Liver (tissue), 9 donors: ENCODE data around the gene PIM1. TPM values are rescaled to one million over a fixed set of nuclear protein-coding genes. Genes with fewer than 3 reads are reported as not detected.

Experiments
- DNase-seq: peaks from one replicate; pipeline ENCODE4 v3.0.0-alpha.2; 2017; ENCODE audit warnings: low spot score
- H3K27ac ChIP-seq, 2 donors: one replicate each; pipeline ENCODE4 v1.7.0; 2013; ENCODE audit warnings: inconsistent platforms in 2 of 2, low read length in 2 of 2, control low read depth in 1 of 2, low read depth in 1 of 2, mild to moderate bottlenecking in 1 of 2
- H3K27me3 ChIP-seq, 4 donors: one replicate each; pipeline versions ENCODE4 v1.6.1 to v1.7.0; 2013; ENCODE audit warnings: low read length in 3 of 4, inconsistent platforms in 1 of 4, mild to moderate bottlenecking in 1 of 4, moderate library complexity in 1 of 4; ENCODE audit not compliant: control insufficient read depth in 4 of 4, insufficient read depth in 4 of 4
- H3K36me3 ChIP-seq, 4 donors: one replicate each; pipeline versions ENCODE4 v1.6.1 to v1.7.0; 2013; ENCODE audit warnings: low read length in 3 of 4, mild to moderate bottlenecking in 3 of 4, low read depth in 1 of 4, moderate library complexity in 1 of 4; ENCODE audit not compliant: control insufficient read depth in 4 of 4, insufficient read depth in 3 of 4
- H3K4me1 ChIP-seq, 4 donors: one replicate each; pipeline versions ENCODE4 v1.6.1 to v1.7.0; 2013; ENCODE audit warnings: low read length in 3 of 4, mild to moderate bottlenecking in 3 of 4, moderate library complexity in 1 of 4; ENCODE audit not compliant: control insufficient read depth in 4 of 4, insufficient read depth in 4 of 4
- H3K4me3 ChIP-seq, 3 donors: one replicate each; pipeline versions ENCODE4 v1.6.1 to v1.7.0; 2013; ENCODE audit warnings: low read length in 3 of 3, control low read depth in 1 of 3, low read depth in 1 of 3, mild to moderate bottlenecking in 1 of 3
- H3K9ac ChIP-seq, 2 donors: one replicate each; pipeline ENCODE4 v1.7.0; 2013; ENCODE audit warnings: low read length in 2 of 2, mild to moderate bottlenecking in 2 of 2, moderate library complexity in 2 of 2, control low read depth in 1 of 2, low read depth in 1 of 2
- H3K9me3 ChIP-seq, 4 donors: one replicate each; pipeline versions ENCODE4 v1.6.1 to v1.7.0; 2013; ENCODE audit warnings: low read length in 3 of 4; ENCODE audit not compliant: control insufficient read depth in 4 of 4
- ATF3 ChIP-seq: IDR thresholded peaks from 2 replicates; pipeline ENCODE4 v1.6.1; 2016; ENCODE audit warnings: antibody characterized with exemption
- CTCF ChIP-seq: fragments of 150-350 bp; IDR thresholded peaks from 2 replicates; pipeline ENCODE4 v1.5.1; 2017; ENCODE audit warnings: improper control_type of control experiment, low read depth, low read length; ENCODE audit not compliant: missing input control
- FOXA1 ChIP-seq: IDR thresholded peaks from 2 replicates; pipeline ENCODE4 v1.6.1; 2016; ENCODE audit warnings: antibody characterized with exemption
- FOXA2 ChIP-seq: IDR thresholded peaks from 2 replicates; pipeline ENCODE4 v1.6.1; 2016; ENCODE audit warnings: antibody characterized with exemption
- GABPA ChIP-seq, 2 donors: IDR thresholded peaks in 1 of 2; conservative IDR thresholded peaks in 1 of 2; 2 replicates each; pipeline ENCODE4 v1.6.1; 2016; ENCODE audit warnings: antibody characterized with exemption in 2 of 2, mild to moderate bottlenecking in 1 of 2, moderate library complexity in 1 of 2
- HNF4A ChIP-seq, 2 donors: conservative IDR thresholded peaks; 2 replicates each; pipeline ENCODE4 v1.6.1; 2016; ENCODE audit warnings: antibody characterized with exemption in 2 of 2, mild to moderate bottlenecking in 2 of 2
- HNF4G ChIP-seq: IDR thresholded peaks from 2 replicates; pipeline ENCODE4 v1.6.1; 2016; ENCODE audit warnings: antibody characterized with exemption
- JUND ChIP-seq, 2 donors: IDR thresholded peaks; 2 replicates each; pipeline ENCODE4 v1.6.1; 2016; ENCODE audit warnings: antibody characterized with exemption in 2 of 2
- MAX ChIP-seq: IDR thresholded peaks from 2 replicates; pipeline ENCODE4 v1.6.1; 2016; ENCODE audit warnings: antibody characterized with exemption
- NR2F2 ChIP-seq: IDR thresholded peaks from 2 replicates; pipeline ENCODE4 v1.6.1; 2016; ENCODE audit warnings: antibody characterized with exemption
- RAD21 ChIP-seq, 2 donors: IDR thresholded peaks; 2 replicates each; pipeline ENCODE4 v1.6.1; 2016; ENCODE audit warnings: antibody characterized with exemption in 2 of 2, mild to moderate bottlenecking in 2 of 2
- RXRA ChIP-seq, 2 donors: IDR thresholded peaks; 2 replicates each; pipeline ENCODE4 v1.6.1; 2017 to 2018; ENCODE audit warnings: antibody characterized with exemption in 2 of 2, mild to moderate bottlenecking in 1 of 2
- SP1 ChIP-seq: IDR thresholded peaks from 2 replicates; pipeline ENCODE4 v1.6.1; 2018; ENCODE audit warnings: antibody characterized with exemption, mild to moderate bottlenecking
- TAF1 ChIP-seq: conservative IDR thresholded peaks from 2 replicates; pipeline ENCODE4 v1.6.1; 2016; ENCODE audit warnings: antibody characterized with exemption, mild to moderate bottlenecking
- YY1 ChIP-seq: IDR thresholded peaks from 2 replicates; pipeline ENCODE4 v1.6.1; 2016; ENCODE audit warnings: antibody characterized with exemption, mild to moderate bottlenecking
- ZBTB33 ChIP-seq: IDR thresholded peaks from 2 replicates; pipeline ENCODE4 v1.6.1; 2016; ENCODE audit warnings: antibody characterized with exemption
- WGBS: extraction: QIAGEN DNeasy Blood & Tissue Kit; methylation state at CpG from one replicate; pipeline ENCODE4 v1.1.7; 2013; 5-methylcytosine and 5-hydroxymethylcytosine counted together
- polyA plus RNA-seq, 2 donors: library from polyadenylated mRNA; stranded (reverse) in 1 of 2; unstranded in 1 of 2; fragments of 200-250 nt in 1 of 2; fragments of >200 nt in 1 of 2; fragmentation: Nextera tagmentation in 1 of 2; extraction: Ambion mirVana in 1 of 2; gene quantifications; one replicate each; pipeline versions ENCODE4 v1.2.1 to v1.2.3, GENCODE V29; 2013 to 2015
- total RNA-seq, 2 donors: library from RNA; depleted of rRNA; stranded (reverse); fragments of >200 nt; gene quantifications; one replicate each; pipeline ENCODE4 v1.2.3, GENCODE V29; 2014
- donor health status: healthy.
- donor health status: healthy.
- donor health status: healthy.
- donor health status: healthy.
- donor health status: healthy.

Gene PIM1
- total and polyA plus RNA-seq, 4 donors, result 5.5 to 141 (median 10.6) TPM

GRCh38 chr6:37130704-37131103 lies 39.2 kb upstream of the PIM1 start (continued):
- TF ChIP-seq FOXA2 (no peak), HNF4G (no peak), YY1 (peak; percentile 30), MAX (no peak), RXRA (IDR thresholded peaks at IDR 0.05) (peak; percentile 25 to 27), RAD21 (IDR thresholded peaks at IDR 0.05) (no peak), TAF1 (no peak), SP1 (peak; percentile 32), JUND (IDR thresholded peaks at IDR 0.05) (no peak), GABPA (IDR thresholded peaks at IDR 0.05 in 1 of 2, conservative IDR thresholded peaks at IDR 0.05 in 1 of 2) (no peak), HNF4A (conservative IDR thresholded peaks at IDR 0.05) (peak; percentile 32 to 54), ATF3 (no peak), NR2F2 (no peak)

GRCh38 chr6:37131104-37131959 lies 38.6 kb upstream of the PIM1 start:
- Histone ChIP-seq H3K4me3 (no peak overlapping the region), H3K9me3 (no peaks in the 10 kb centered on the region), H3K27ac (peak overlapping the region; percentile 5 to 47), H3K4me1 (peaks cover 17 to 47% (median 26%) of the 10 kb centered on the region in 4 donors), H3K9ac (peak overlapping the region in 1 of 2 donors; percentile 9), H3K36me3 (no peaks in the 10 kb centered on the region), H3K27me3 (no peaks in the 10 kb centered on the region)
- 66% methylated on average over 15 of the region's 15 CpGs for WGBS
- DNase-seq, result no peak
- TF ChIP-seq SP1, result no peak
- TF ChIP-seq RXRA (IDR thresholded peaks at IDR 0.05), result peak in 1 of 2 donors; percentile 2

GRCh38 chr6:37131960-37132253 lies 38.0 kb upstream of the PIM1 start:
- Histone ChIP-seq H3K4me3 (no peak overlapping the region), H3K9me3 (no peaks in the 10 kb centered on the region), H3K27ac (no peak overlapping the region), H3K9ac (no peak overlapping the region), H3K4me1 (peaks cover 17 to 50% (median 27%) of the 10 kb centered on the region in 4 donors), H3K36me3 (no peaks in the 10 kb centered on the region), H3K27me3 (no peaks in the 10 kb centered on the region)
- no peak for DNase-seq
- no peak for TF ChIP-seq TAF1
- TF ChIP-seq FOXA2, result no peak
- TF ChIP-seq YY1, result no peak
- no peak for TF ChIP-seq FOXA1
- no peak for TF ChIP-seq ZBTB33
- TF ChIP-seq CTCF, result no peak
- no peak for TF ChIP-seq RXRA (IDR thresholded peaks at IDR 0.05)
- TF ChIP-seq ATF3, result no peak
- TF ChIP-seq NR2F2, result no peak
- no peak for TF ChIP-seq HNF4A (conservative IDR thresholded peaks at IDR 0.05)
- no peak for TF ChIP-seq HNF4G
- TF ChIP-seq SP1, result no peak
